22Rv1 (cell line): Measurements from ENCODE around the gene MYL11.

Experiments used
- ZFX ChIP-seq: fragments of 450-650 bp; IDR thresholded peaks from 2 replicates; pipeline ENCODE4 v1.6.1; 2017; ENCODE audit warnings: antibody characterized with exemption, borderline replicate concordance
- TF ChIP-seq, protein P1 (sequence below): fragments of 450-650 bp; IDR thresholded peaks from 2 replicates; pipeline ENCODE4 v1.5.1; 2017; ENCODE audit warnings: mild to moderate bottlenecking

DNA sequence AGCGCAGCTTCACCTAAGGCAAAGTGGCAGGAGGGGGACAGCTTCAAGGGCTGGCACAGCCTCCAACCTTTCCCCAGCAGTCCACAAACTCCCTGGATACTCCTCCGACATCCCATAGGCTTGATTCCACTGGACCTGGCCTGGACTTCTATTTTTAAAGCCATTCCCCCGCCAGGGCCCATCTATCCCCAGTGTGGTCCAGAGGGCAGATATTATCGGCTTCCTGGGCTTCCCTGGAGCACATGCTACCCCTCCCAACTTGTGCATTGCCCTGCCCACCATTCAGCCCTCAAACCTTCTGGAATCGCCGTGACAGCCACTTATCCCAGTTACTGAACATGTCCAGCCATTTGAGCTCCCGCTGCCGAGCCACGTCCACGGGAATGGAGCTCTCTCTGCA is 9.4 kb upstream of the MYL11 start:
- TF ChIP-seq, protein P1, sequence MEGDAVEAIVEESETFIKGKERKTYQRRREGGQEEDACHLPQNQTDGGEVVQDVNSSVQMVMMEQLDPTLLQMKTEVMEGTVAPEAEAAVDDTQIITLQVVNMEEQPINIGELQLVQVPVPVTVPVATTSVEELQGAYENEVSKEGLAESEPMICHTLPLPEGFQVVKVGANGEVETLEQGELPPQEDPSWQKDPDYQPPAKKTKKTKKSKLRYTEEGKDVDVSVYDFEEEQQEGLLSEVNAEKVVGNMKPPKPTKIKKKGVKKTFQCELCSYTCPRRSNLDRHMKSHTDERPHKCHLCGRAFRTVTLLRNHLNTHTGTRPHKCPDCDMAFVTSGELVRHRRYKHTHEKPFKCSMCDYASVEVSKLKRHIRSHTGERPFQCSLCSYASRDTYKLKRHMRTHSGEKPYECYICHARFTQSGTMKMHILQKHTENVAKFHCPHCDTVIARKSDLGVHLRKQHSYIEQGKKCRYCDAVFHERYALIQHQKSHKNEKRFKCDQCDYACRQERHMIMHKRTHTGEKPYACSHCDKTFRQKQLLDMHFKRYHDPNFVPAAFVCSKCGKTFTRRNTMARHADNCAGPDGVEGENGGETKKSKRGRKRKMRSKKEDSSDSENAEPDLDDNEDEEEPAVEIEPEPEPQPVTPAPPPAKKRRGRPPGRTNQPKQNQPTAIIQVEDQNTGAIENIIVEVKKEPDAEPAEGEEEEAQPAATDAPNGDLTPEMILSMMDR, result no peak
- TF ChIP-seq ZFX, result no peak
